ENCODE data around the gene NCAM1.
A peak's percentile ranks its signal among the peaks of the same experiment; 100 is the strongest.
"Not testable (repeated sequence)": the region's sequence is repeated elsewhere in the genome, so short reads cannot be mapped to it uniquely, and the experiment has no call there.

The NCAM1 gene

GRCh38 chr11:113276466-113276865 lies 315.2 kb downstream of the NCAM1 start:
- no peak for DNase-seq (ENCODE audit: low read depth in 2 of 2)

- DNase-seq (ENCODE audit: low read depth in 2 of 2): no peak
Observed at GRCh38 chr11:113277907-113278306, 316.7 kb downstream of the NCAM1 start.

GRCh38 chr11:113278481-113278880 lies 317.3 kb downstream of the NCAM1 start:
- no peak for DNase-seq (ENCODE audit: low read depth in 2 of 2)

- no peak for DNase-seq (ENCODE audit: low read depth in 2 of 2)
Observed at GRCh38 chr11:113278925-113279324, 317.7 kb downstream of the NCAM1 start.

- DNase-seq (ENCODE audit: low read depth in 2 of 2): no peak
Observed at GRCh38 chr11:113279591-113279990, 318.4 kb downstream of the NCAM1 start.

GRCh38 chr11:113281052-113281725 lies 320.0 kb downstream of the NCAM1 start:
- no peak for DNase-seq (ENCODE audit: low read depth in 2 of 2)

GRCh38 chr11:113282898-113283437 lies 321.7 kb downstream of the NCAM1 start:
- no peak for DNase-seq (ENCODE audit: low read depth in 2 of 2)

- DNase-seq (ENCODE audit: low read depth in 2 of 2): no peak
Observed at GRCh38 chr11:113283881-113284280, 322.7 kb downstream of the NCAM1 start.

GRCh38 chr11:113286009-113286408 lies 324.8 kb downstream of the NCAM1 start:
- no peak for DNase-seq (ENCODE audit: low read depth in 2 of 2)

GRCh38 chr11:113286509-113287497 lies 325.6 kb downstream of the NCAM1 start:
- no peak for DNase-seq (ENCODE audit: low read depth in 2 of 2)

GRCh38 chr11:113287801-113288200 lies 326.6 kb downstream of the NCAM1 start:
- DNase-seq (ENCODE audit: low read depth in 2 of 2): no peak

- no peak for DNase-seq (ENCODE audit: low read depth in 2 of 2)
Observed at GRCh38 chr11:113288286-113288863, 327.2 kb downstream of the NCAM1 start.

- DNase-seq (ENCODE audit: low read depth in 2 of 2): peak; percentile 32 to 56
Observed at GRCh38 chr11:113289431-113290187, 328.4 kb downstream of the NCAM1 start.

- no peak for DNase-seq (ENCODE audit: low read depth in 2 of 2)
Observed at GRCh38 chr11:113293936-113294335, 332.7 kb downstream of the NCAM1 start.

GRCh38 chr11:113295993-113296392 lies 334.8 kb downstream of the NCAM1 start:
- DNase-seq (ENCODE audit: low read depth in 2 of 2): no peak

GRCh38 chr11:113296447-113297205 lies 335.4 kb downstream of the NCAM1 start:
- no peak for DNase-seq (ENCODE audit: low read depth in 2 of 2)

GRCh38 chr11:113298496-113298895 lies 337.3 kb downstream of the NCAM1 start:
- DNase-seq (ENCODE audit: low read depth in 2 of 2): not testable (repeated sequence)

GRCh38 chr11:113304916-113305315 lies 343.7 kb downstream of the NCAM1 start:
- no peak for DNase-seq (ENCODE audit: low read depth in 2 of 2)

GRCh38 chr11:113305440-113306336 lies 344.5 kb downstream of the NCAM1 start:
- peak; percentile 67 to 68 for DNase-seq (ENCODE audit: low read depth in 2 of 2)

GRCh38 chr11:113308601-113309000 lies 347.4 kb downstream of the NCAM1 start:
- no peak for DNase-seq (ENCODE audit: low read depth in 2 of 2)

Measured in stimulated activated CD4-positive, alpha-beta T cell treated with anti-CD3 and anti-CD28 coated beads, Interleukin-4, amount 100 ng/mL, for 48 hours (primary cell).